Measurements from ENCODE around the gene ALDH3A2. TPM values are rescaled to one million over a fixed set of nuclear protein-coding genes. Genes with fewer than 3 reads are reported as not detected.
"Not testable (repeated sequence)": the region's sequence is repeated elsewhere in the genome, so short reads cannot be mapped to it uniquely, and the experiment has no call there.

ALDH3A2 gene
- polyA plus RNA-seq, 1 donor: 85.0 TPM

GRCh38 chr17:19673623-19674022, 25.1 kb downstream of the ALDH3A2 start:
- H3K36me3 ChIP-seq (ENCODE audit: control insufficient read depth, insufficient read depth, low read length): peaks cover 25% of the 10 kb centered on the region
- peaks cover 27% of the 10 kb centered on the region for H3K4me1 ChIP-seq (ENCODE audit: control insufficient read depth, insufficient read depth, low read length)
- DNase-seq: peak; percentile 17 to 64
- no CpG with 5 or more reads among the region's 3 CpGs for WGBS (ENCODE audit: insufficient coverage, low lambda C conversion rate)
- no peaks in the 10 kb centered on the region for H3K9me3 ChIP-seq (ENCODE audit: control insufficient read depth, low read depth, low read length)
- no peak overlapping the region for H3K4me3 ChIP-seq (ENCODE audit: low read length)
- no peak overlapping the region for H3K27ac ChIP-seq (ENCODE audit: low read length)
- no peaks in the 10 kb centered on the region for H3K27me3 ChIP-seq (ENCODE audit: control insufficient read depth, insufficient read depth, low read length)

GRCh38 chr17:19676896-19677295, 28.3 kb downstream of the ALDH3A2 start:
- Histone ChIP-seq H3K27me3 (ENCODE audit: control insufficient read depth, insufficient read depth, low read length) (no peaks in the 10 kb centered on the region), H3K4me1 (ENCODE audit: control insufficient read depth, insufficient read depth, low read length) (peaks cover 13% of the 10 kb centered on the region), H3K27ac (ENCODE audit: low read length) (no peak overlapping the region), H3K4me3 (ENCODE audit: low read length) (no peak overlapping the region), H3K9me3 (ENCODE audit: control insufficient read depth, low read depth, low read length) (no peaks in the 10 kb centered on the region), H3K36me3 (ENCODE audit: control insufficient read depth, insufficient read depth, low read length) (peaks cover 22% of the 10 kb centered on the region)
- no CpG with 5 or more reads among the region's 4 CpGs for WGBS (ENCODE audit: insufficient coverage, low lambda C conversion rate)
- DNase-seq: no peak

GRCh38 chr17:19677736-19678379, 29.3 kb downstream of the ALDH3A2 start:
- peaks cover 10% of the 10 kb centered on the region for H3K4me1 ChIP-seq (ENCODE audit: control insufficient read depth, insufficient read depth, low read length)
- H3K9me3 ChIP-seq (ENCODE audit: control insufficient read depth, low read depth, low read length): no peaks in the 10 kb centered on the region
- no peak overlapping the region for H3K4me3 ChIP-seq (ENCODE audit: low read length)
- H3K27ac ChIP-seq (ENCODE audit: low read length): no peak overlapping the region
- no peak for DNase-seq
- H3K36me3 ChIP-seq (ENCODE audit: control insufficient read depth, insufficient read depth, low read length): peaks cover 22% of the 10 kb centered on the region
- no CpG with 5 or more reads among the region's 5 CpGs for WGBS (ENCODE audit: insufficient coverage, low lambda C conversion rate)
- H3K27me3 ChIP-seq (ENCODE audit: control insufficient read depth, insufficient read depth, low read length): no peaks in the 10 kb centered on the region

- H3K36me3 ChIP-seq (ENCODE audit: control insufficient read depth, insufficient read depth, low read length): peaks cover 22% of the 10 kb centered on the region
- H3K27me3 ChIP-seq (ENCODE audit: control insufficient read depth, insufficient read depth, low read length): no peaks in the 10 kb centered on the region
- no CpG with 5 or more reads among the region's 18 CpGs for WGBS (ENCODE audit: insufficient coverage, low lambda C conversion rate)
- no peak overlapping the region for H3K4me3 ChIP-seq (ENCODE audit: low read length)
- H3K27ac ChIP-seq (ENCODE audit: low read length): no peak overlapping the region
- peaks cover 5% of the 10 kb centered on the region for H3K4me1 ChIP-seq (ENCODE audit: control insufficient read depth, insufficient read depth, low read length)
- peak in 1 of 2 donors; percentile 22 for DNase-seq
- no peaks in the 10 kb centered on the region for H3K9me3 ChIP-seq (ENCODE audit: control insufficient read depth, low read depth, low read length)
Observed at GRCh38 chr17:19678581-19679453, 30.3 kb downstream of the ALDH3A2 start.

GRCh38 chr17:19683117-19683516, 34.6 kb downstream of the ALDH3A2 start:
- WGBS (ENCODE audit: insufficient coverage, low lambda C conversion rate): no CpG with 5 or more reads among the region's 2 CpGs
- H3K27ac ChIP-seq (ENCODE audit: low read length): no peak overlapping the region
- no peaks in the 10 kb centered on the region for H3K9me3 ChIP-seq (ENCODE audit: control insufficient read depth, low read depth, low read length)
- no peak for DNase-seq
- no peaks in the 10 kb centered on the region for H3K27me3 ChIP-seq (ENCODE audit: control insufficient read depth, insufficient read depth, low read length)
- no peak overlapping the region for H3K4me3 ChIP-seq (ENCODE audit: low read length)
- no peaks in the 10 kb centered on the region for H3K4me1 ChIP-seq (ENCODE audit: control insufficient read depth, insufficient read depth, low read length)
- peaks cover 2% of the 10 kb centered on the region for H3K36me3 ChIP-seq (ENCODE audit: control insufficient read depth, insufficient read depth, low read length)

GRCh38 chr17:19684909-19685580, 36.5 kb downstream of the ALDH3A2 start:
- no CpG with 5 or more reads among the region's 32 CpGs for WGBS (ENCODE audit: insufficient coverage, low lambda C conversion rate)
- H3K4me1 ChIP-seq (ENCODE audit: control insufficient read depth, insufficient read depth, low read length); H3K36me3 ChIP-seq (ENCODE audit: control insufficient read depth, insufficient read depth, low read length); H3K27me3 ChIP-seq (ENCODE audit: control insufficient read depth, insufficient read depth, low read length); H3K9me3 ChIP-seq (ENCODE audit: control insufficient read depth, low read depth, low read length); H3K27ac ChIP-seq (ENCODE audit: low read length); H3K4me3 ChIP-seq (ENCODE audit: low read length); DNase-seq: not testable (repeated sequence)

- no CpG with 5 or more reads among the region's 2 CpGs for WGBS (ENCODE audit: insufficient coverage, low lambda C conversion rate)
- Histone ChIP-seq H3K4me1 (ENCODE audit: control insufficient read depth, insufficient read depth, low read length) (no peaks in the 10 kb centered on the region), H3K36me3 (ENCODE audit: control insufficient read depth, insufficient read depth, low read length) (no peaks in the 10 kb centered on the region)
Observed at GRCh38 chr17:19686400-19687090, 38.0 kb downstream of the ALDH3A2 start.

GRCh38 chr17:19702217-19702641, 53.7 kb downstream of the ALDH3A2 start:
- H3K27ac ChIP-seq (ENCODE audit: low read length): no peak overlapping the region
- H3K4me3 ChIP-seq (ENCODE audit: low read length): no peak overlapping the region
- DNase-seq: no peak
- H3K27me3 ChIP-seq (ENCODE audit: control insufficient read depth, insufficient read depth, low read length): no peaks in the 10 kb centered on the region
- no CpG with 5 or more reads among the region's 4 CpGs for WGBS (ENCODE audit: insufficient coverage, low lambda C conversion rate)
- no peaks in the 10 kb centered on the region for H3K36me3 ChIP-seq (ENCODE audit: control insufficient read depth, insufficient read depth, low read length)
- H3K4me1 ChIP-seq (ENCODE audit: control insufficient read depth, insufficient read depth, low read length): peaks cover 4% of the 10 kb centered on the region
- no peaks in the 10 kb centered on the region for H3K9me3 ChIP-seq (ENCODE audit: control insufficient read depth, low read depth, low read length)

More at GRCh38 chr17:19686400-19687090, 38.0 kb downstream of the ALDH3A2 start:
- Histone ChIP-seq H3K27ac (ENCODE audit: low read length) (no peak overlapping the region), H3K4me3 (ENCODE audit: low read length) (no peak overlapping the region), H3K9me3 (ENCODE audit: control insufficient read depth, low read depth, low read length) (no peaks in the 10 kb centered on the region), H3K27me3 (ENCODE audit: control insufficient read depth, insufficient read depth, low read length) (no peaks in the 10 kb centered on the region)
- DNase-seq: no peak

GRCh38 chr17:19703106-19703827, 54.7 kb downstream of the ALDH3A2 start:
- H3K36me3 ChIP-seq (ENCODE audit: control insufficient read depth, insufficient read depth, low read length): no peaks in the 10 kb centered on the region
- DNase-seq: no peak
- no peak overlapping the region for H3K27ac ChIP-seq (ENCODE audit: low read length)
- H3K4me3 ChIP-seq (ENCODE audit: low read length): no peak overlapping the region
- no peaks in the 10 kb centered on the region for H3K27me3 ChIP-seq (ENCODE audit: control insufficient read depth, insufficient read depth, low read length)
- WGBS (ENCODE audit: insufficient coverage, low lambda C conversion rate): no CpG with 5 or more reads among the region's 10 CpGs
- H3K4me1 ChIP-seq (ENCODE audit: control insufficient read depth, insufficient read depth, low read length): peaks cover 6% of the 10 kb centered on the region
- H3K9me3 ChIP-seq (ENCODE audit: control insufficient read depth, low read depth, low read length): no peaks in the 10 kb centered on the region
